Astrocyte (in vitro differentiated cells and primary cell): ENCODE data around the gene NCAPG2.

Experiments used
- EZH2 ChIP-seq: IDR thresholded peaks from 2 replicates; pipeline ENCODE4 v1.6.1; 2012; ENCODE audit warnings: mild to moderate bottlenecking, low read length, inconsistent platforms; ENCODE audit not compliant: insufficient read depth
- TF ChIP-seq, protein P1 (sequence below): IDR thresholded peaks from 2 replicates; pipeline ENCODE4 v1.5.1; 2011; ENCODE audit warnings: low read depth, mild to moderate bottlenecking, inconsistent platforms, low read length, moderate library complexity; ENCODE audit not compliant: insufficient read depth

DNA sequence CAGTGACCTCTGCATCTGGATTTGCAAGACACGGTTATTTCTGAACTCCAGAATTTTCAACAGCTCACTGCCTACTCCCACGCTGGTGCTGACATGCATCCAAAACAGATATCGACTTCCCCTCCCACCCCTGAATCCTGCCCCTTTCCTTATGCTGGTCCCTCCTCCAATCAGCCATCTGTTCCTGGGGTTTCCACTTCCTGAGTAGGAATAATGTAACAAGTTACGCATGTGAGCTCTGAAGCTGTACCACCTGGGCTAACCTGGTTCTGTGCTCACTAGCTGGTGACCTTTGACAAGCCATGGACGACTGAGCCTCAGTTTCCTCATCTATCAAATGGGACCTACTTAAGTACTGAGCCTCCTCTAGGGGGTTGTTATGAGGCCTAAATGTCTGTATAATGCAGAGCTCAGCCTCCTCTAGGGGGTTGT lies 1.7 kb upstream of the NCAPG2 start:
- TF ChIP-seq, protein P1, sequence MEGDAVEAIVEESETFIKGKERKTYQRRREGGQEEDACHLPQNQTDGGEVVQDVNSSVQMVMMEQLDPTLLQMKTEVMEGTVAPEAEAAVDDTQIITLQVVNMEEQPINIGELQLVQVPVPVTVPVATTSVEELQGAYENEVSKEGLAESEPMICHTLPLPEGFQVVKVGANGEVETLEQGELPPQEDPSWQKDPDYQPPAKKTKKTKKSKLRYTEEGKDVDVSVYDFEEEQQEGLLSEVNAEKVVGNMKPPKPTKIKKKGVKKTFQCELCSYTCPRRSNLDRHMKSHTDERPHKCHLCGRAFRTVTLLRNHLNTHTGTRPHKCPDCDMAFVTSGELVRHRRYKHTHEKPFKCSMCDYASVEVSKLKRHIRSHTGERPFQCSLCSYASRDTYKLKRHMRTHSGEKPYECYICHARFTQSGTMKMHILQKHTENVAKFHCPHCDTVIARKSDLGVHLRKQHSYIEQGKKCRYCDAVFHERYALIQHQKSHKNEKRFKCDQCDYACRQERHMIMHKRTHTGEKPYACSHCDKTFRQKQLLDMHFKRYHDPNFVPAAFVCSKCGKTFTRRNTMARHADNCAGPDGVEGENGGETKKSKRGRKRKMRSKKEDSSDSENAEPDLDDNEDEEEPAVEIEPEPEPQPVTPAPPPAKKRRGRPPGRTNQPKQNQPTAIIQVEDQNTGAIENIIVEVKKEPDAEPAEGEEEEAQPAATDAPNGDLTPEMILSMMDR, result no peak
- TF ChIP-seq EZH2, result no peak
